AG04449 (cell line): Measurements from ENCODE around the gene FRMD3.

Source experiments
- CTCF ChIA-PET: fragments of 350-600 bp; formaldehyde crosslinking; extraction: SDS; loops from one replicate; lab custom pipeline; 2021; ENCODE audit warnings: antibody characterized with exemption; lab: Yijun Ruan, JAX
- POLR2A ChIA-PET: fragments of 400-600, 350-600 bp; formaldehyde crosslinking; extraction: SDS; loops from one replicate; lab custom pipeline; 2020; ENCODE audit warnings: antibody characterized with exemption, inconsistent platforms; lab: Yijun Ruan, JAX
- DNase-seq: peaks from one replicate; pipeline ENCODE4 v3.0.0-alpha.2; 2010; ENCODE audit warnings: low read depth, low spot score
- H3K4me3 ChIP-seq: 2 replicates; pipeline ENCODE4 v1.5.1; 2011; ENCODE audit warnings: low read depth, mild to moderate bottlenecking, control low read depth, low read length
- CTCF ChIP-seq: IDR thresholded peaks from one replicate; pipeline ENCODE4 v1.5.1; 2011; ENCODE audit warnings: mild to moderate bottlenecking, moderate library complexity, low read length, control low read depth, inconsistent platforms; ENCODE audit not compliant: insufficient read depth; ENCODE audit errors: missing control alignments

FRMD3 gene

GRCh38 chr9:83387401-83388185 is 150.6 kb downstream of the FRMD3 start:
- no peak for DNase-seq
- TF ChIP-seq CTCF: no peak
- ChIA-PET POLR2A (no interaction called here), CTCF (interaction anchor here (0.7 to 1.5 kb wide), 2 partner anchors 53 to 99 kb away, joined by 3 to 5 read pairs; no protein-coding TSS in a partner anchor)
- H3K4me3 ChIP-seq: no peak overlapping the region

DNA sequence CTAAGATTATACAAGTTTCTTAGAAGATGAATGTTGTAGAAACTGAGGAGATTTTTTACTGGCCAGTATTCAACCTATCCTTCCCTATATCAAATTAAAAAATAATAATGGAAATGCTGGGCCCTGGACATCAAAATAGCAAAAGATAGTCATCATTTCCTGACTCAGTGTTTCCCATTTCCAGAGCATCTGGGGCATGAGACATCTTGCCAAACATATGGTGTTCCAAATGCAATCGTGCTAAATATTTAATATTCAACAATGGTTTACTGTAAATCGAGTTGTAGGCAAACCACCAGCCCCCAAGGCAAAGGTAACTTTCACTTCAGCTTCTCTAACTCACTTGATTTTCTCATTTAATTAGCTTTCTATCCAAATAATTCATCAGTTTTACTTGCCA is 152.9 kb downstream of the FRMD3 start:
- no peak overlapping the region for H3K4me3 ChIP-seq
- POLR2A ChIA-PET: no interaction called here
- TF ChIP-seq CTCF: no peak
- CTCF ChIA-PET: no interaction called here
- no peak for DNase-seq

- H3K4me3 ChIP-seq: no peak overlapping the region
- TF ChIP-seq CTCF: no peak
- POLR2A ChIA-PET: no interaction called here
- no peak for DNase-seq
- CTCF ChIA-PET: no interaction called here
Observed at GRCh38 chr9:83384214-83384613, 154.0 kb downstream of the FRMD3 start.

GRCh38 chr9:83383034-83383433 is 155.2 kb downstream of the FRMD3 start:
- ChIA-PET POLR2A (no interaction called here), CTCF (interaction anchor here (1.8 kb wide), 1 partner anchor 155 kb away, joined by 5 read pairs; the partner anchor contains the start of gene FRMD3)
- no peak for DNase-seq
- H3K4me3 ChIP-seq: no peak overlapping the region
- TF ChIP-seq CTCF: no peak

DNA sequence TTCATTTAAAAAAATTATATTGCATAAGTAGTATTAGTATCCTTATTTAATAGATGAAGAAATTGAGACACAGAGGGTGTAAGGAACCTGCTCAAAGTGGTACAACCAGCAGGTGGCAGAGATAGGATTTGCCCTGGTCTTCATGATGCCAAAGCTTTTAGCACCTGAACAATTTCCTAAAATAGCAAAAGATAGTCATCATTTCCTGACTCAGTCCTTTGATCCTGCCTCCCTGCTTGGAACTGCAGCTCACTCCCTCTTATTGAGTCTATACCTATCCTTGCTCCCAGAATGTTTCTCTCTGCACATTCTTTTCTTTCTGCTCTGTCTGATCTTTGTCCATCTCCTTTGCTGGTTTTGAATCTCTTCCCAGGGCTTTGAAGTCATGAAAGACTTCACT is 155.8 kb downstream of the FRMD3 start:
- DNase-seq: no peak
- ChIA-PET POLR2A (no interaction called here), CTCF (interaction anchor here (1.8 kb wide), 1 partner anchor 156 kb away, joined by 5 read pairs; the partner anchor contains the start of gene FRMD3)
- H3K4me3 ChIP-seq: no peak overlapping the region
- no peak for TF ChIP-seq CTCF

- DNase-seq: no peak
- H3K4me3 ChIP-seq: no peak overlapping the region
- POLR2A ChIA-PET: no interaction called here
- TF ChIP-seq CTCF: no peak
- CTCF ChIA-PET: no interaction called here
Observed at GRCh38 chr9:83379045-83379444, 159.2 kb downstream of the FRMD3 start.
